Panc1 (cell line): ENCODE data around the gene SLC66A2. TPM values are rescaled to one million over a fixed set of nuclear protein-coding genes. Genes with fewer than 3 reads are reported as not detected.

Experiments
- ATAC-seq: fragments of 200-7000 bp; cut with Tn5 transposase; 2 replicates; pipeline ENCODE4 v1.9.1; 2020; ENCODE audit warnings: mild to moderate bottlenecking, moderate library complexity
- BruUV-seq: library from RNA; stranded (reverse); fragments of 400-500 nt; replicated peaks from 2 replicates; lab custom pipeline; 2021; lab: Mats Ljungman, UMichigan
- CTCF ChIA-PET: fragments of 300-600 bp; sonication (Branson Sonifier 250); formaldehyde crosslinking; loops from one replicate; lab custom pipeline; 2022; ENCODE audit warnings: antibody characterized with exemption; lab: Charles Lee
- POLR2A ChIA-PET: fragments of 300-600 bp; sonication (Branson Sonifier 250); formaldehyde crosslinking; loops from one replicate; lab custom pipeline; 2022; ENCODE audit warnings: antibody characterized with exemption; lab: Charles Lee
- DNase-seq: peaks from one replicate; pipeline ENCODE4 v3.0.0-alpha.2; 2010; ENCODE audit warnings: low read depth, low spot score
- H3K27ac ChIP-seq: 2 replicates; pipeline ENCODE4 v1.5.1; 2011; ENCODE audit warnings: mild to moderate bottlenecking, low read length, inconsistent platforms
- H3K27me3 ChIP-seq: fragments of 200-500 bp; sonication (Bioruptor generic); 2 replicates; pipeline ENCODE4 v1.6.0; 2014; ENCODE audit warnings: low read length, inconsistent platforms; ENCODE audit not compliant: control insufficient read depth, insufficient read depth
- H3K36me3 ChIP-seq: fragments of 200-500 bp; sonication (Bioruptor generic); 2 replicates; pipeline ENCODE4 v1.5.1; 2014; ENCODE audit warnings: inconsistent platforms, mild to moderate bottlenecking, low read length, moderate library complexity; ENCODE audit not compliant: control insufficient read depth, insufficient read depth
- H3K4me1 ChIP-seq: 2 replicates; pipeline ENCODE4 v1.5.1; 2011; ENCODE audit warnings: inconsistent platforms, mild to moderate bottlenecking, low read length, moderate library complexity; ENCODE audit not compliant: control insufficient read depth, insufficient read depth
- H3K4me3 ChIP-seq, 2 experiments: 2 replicates each; pipeline ENCODE4 v1.5.1; 2011 to 2012; ENCODE audit warnings: low read depth in 2 of 2, low read length in 2 of 2, mild to moderate bottlenecking in 2 of 2, inconsistent platforms in 1 of 2, moderate library complexity in 1 of 2
- H3K9me3 ChIP-seq: fragments of 200-500 bp; sonication (Bioruptor generic); 2 replicates; pipeline ENCODE4 v1.5.1; 2014; ENCODE audit warnings: low read depth, mild to moderate bottlenecking, inconsistent platforms, low read length, moderate library complexity; ENCODE audit not compliant: control insufficient read depth, insufficient read depth
- CTCF ChIP-seq: fragments of 450-650 bp; IDR thresholded peaks from 2 replicates; pipeline ENCODE4 v1.5.1; 2017; ENCODE audit warnings: mild to moderate bottlenecking
- POLR2AphosphoS5 ChIP-seq: IDR thresholded peaks from 2 replicates; pipeline ENCODE4 v1.6.1; 2012; ENCODE audit warnings: mild to moderate bottlenecking, low read depth, low read length, moderate library complexity
- REST ChIP-seq, 2 experiments: IDR thresholded peaks; 2 replicates each; pipeline ENCODE4 v1.6.1; 2011 to 2012; ENCODE audit warnings: low read depth in 2 of 2, control low read depth in 1 of 2, low read length in 1 of 2, mild to moderate bottlenecking in 1 of 2, moderate library complexity in 1 of 2; ENCODE audit not compliant: insufficient read depth in 1 of 2
- SIN3A ChIP-seq: IDR thresholded peaks from 2 replicates; pipeline ENCODE4 v1.6.1; 2012; ENCODE audit warnings: low read depth, mild to moderate bottlenecking, low read length, moderate library complexity, borderline replicate concordance; ENCODE audit not compliant: insufficient read depth
- TCF7L2 ChIP-seq: IDR thresholded peaks from 2 replicates; pipeline ENCODE4 v1.6.1; 2011; ENCODE audit warnings: mild to moderate bottlenecking, low read depth, low read length, inconsistent platforms
- in situ Hi-C: cut with HindIII; loops from 2 replicates; pipeline ENCODE4 v1.10.0; 2016; ENCODE audit warnings: low sequenced_read_pairs, low pct_unique_long_range_greater_than_20kb
- intact Hi-C: fragments of 100-400 bp; cut with micrococcal nuclease; formaldehyde crosslinking; loops from one replicate; pipeline ENCODE4 v1.10.0; 2022; ENCODE audit not compliant: unreplicated experiment
- total RNA-seq: library from RNA; stranded (reverse); gene quantifications from one replicate; pipeline ENCODE4 v1.2.1, GENCODE V29; 2021; ENCODE audit not compliant: unreplicated experiment

Gene SLC66A2
- total RNA-seq, 1 experiment from 2014 or later, result 92.5 TPM

- TF ChIP-seq REST (IDR thresholded peaks at IDR 0.05; ENCODE audit: insufficient read depth in 1 of 2, low read depth in 2 of 2, low read length in 1 of 2) (no peak), POLR2AphosphoS5 (peak; percentile 86), TCF7L2 (peak; percentile 76), CTCF (no peak), SIN3A (no peak)
- Histone ChIP-seq H3K36me3 (no peaks in the 10 kb centered on the region), H3K27me3 (no peaks in the 10 kb centered on the region), H3K27ac (peak overlapping the region; percentile 93), H3K9me3 (no peaks in the 10 kb centered on the region), H3K4me3 (peak overlapping the region; percentile 69 to 80), H3K4me1 (peaks cover 30% of the 10 kb centered on the region)
- in situ Hi-C loops (no loop called here), intact Hi-C loops (no loop called here)
- peak; percentile 63 for DNase-seq
- POLR2A ChIA-PET, result no interaction called here
- CTCF ChIA-PET, result interaction anchor here (0.8 kb wide), 1 partner anchor 12 kb away, joined by 11 read pairs; no protein-coding TSS in a partner anchor
- ATAC-seq, result peak; percentile 75
- BruUV-seq, result TSS peak; percentile 69
Observed at GRCh38 chr18:79965119-79965902, 13.9 kb upstream of the SLC66A2 start.

- TF ChIP-seq SIN3A, result 0 out of 2 replicates have a peak, but pooled peaks have one; percentile 65
- TF ChIP-seq CTCF, result no peak
- in situ Hi-C loops, result no loop called here
- ChIA-PET POLR2A (interaction anchor here (0.7 kb wide), 1 partner anchor 11 kb away, joined by 12 read pairs; no protein-coding TSS in a partner anchor), CTCF (interaction anchor here (0.8 kb wide), 1 partner anchor 11 kb away, joined by 11 read pairs; no protein-coding TSS in a partner anchor)
- H3K9me3 ChIP-seq, result no peaks in the 10 kb centered on the region
- no peaks in the 10 kb centered on the region for H3K36me3 ChIP-seq
- peak within 1 kb of the TSS; percentile 93 for H3K27ac ChIP-seq
- intact Hi-C loops, result no loop called here
- DNase-seq, result no peak
- H3K4me1 ChIP-seq, result peaks cover 31% of the 10 kb centered on the region
- H3K27me3 ChIP-seq, result no peaks in the 10 kb centered on the region
- ATAC-seq, result peak; percentile 87
- BruUV-seq, result no TSS peak
- H3K4me3 ChIP-seq, result peak within 1 kb of the TSS; percentile 69 to 80
Observed at GRCh38 chr18:79964330-79965118, 13.1 kb upstream of the SLC66A2 start, which contains the start of gene HSBP1L1. HSBP1L1 (plus strand) TSS chr18:79964643; CDS start chr18:79964736, 93 bp downstream.
